Measurements from ENCODE around the gene ELFN1. TPM values are rescaled to one million over a fixed set of nuclear protein-coding genes. Genes with fewer than 3 reads are reported as not detected.

The ELFN1 gene
- total and polyA plus RNA-seq, 2 donors (not counting 3 experiments of a cell fraction or from before 2014, with no cell fraction given): 0.37 to 1.0 TPM

DNA sequence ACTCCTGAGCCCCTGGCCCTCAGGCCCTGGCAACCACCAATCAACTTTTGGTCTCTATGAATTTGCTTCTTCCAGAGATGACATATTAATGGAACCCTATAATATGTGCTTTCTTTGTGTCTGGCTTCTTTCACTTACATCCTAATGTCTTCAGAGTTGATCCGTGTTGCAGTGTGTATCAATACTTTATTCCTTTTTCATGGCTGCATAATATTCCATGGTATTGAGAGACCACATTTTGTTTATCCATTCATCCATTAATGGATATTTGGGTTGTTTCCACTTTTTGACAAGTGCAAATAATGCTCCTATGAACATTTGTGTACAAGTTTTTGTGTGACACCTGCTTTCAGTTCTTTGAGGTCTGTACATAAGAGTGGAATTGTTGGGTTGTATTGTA lies 43.3 kb upstream of the ELFN1 start:
- H3K27me3 ChIP-seq (ENCODE audit: control insufficient read depth in 2 of 2, insufficient read depth in 2 of 2, low read length in 2 of 2): no peaks in the 10 kb centered on the region
- no TSS peak for BruUV-seq (replicated peaks)
- H3K9me1 ChIP-seq (replicated peaks; ENCODE audit: control insufficient read depth, extremely low read depth, insufficient read depth, low read length): no peaks in the 10 kb centered on the region
- H3K9ac ChIP-seq (replicated peaks; ENCODE audit: extremely low read depth, insufficient read depth, low read length): no peak overlapping the region
- H2AFZ ChIP-seq (ENCODE audit: low read depth, low read length): no peak overlapping the region
- no peaks in the 10 kb centered on the region for H3K9me3 ChIP-seq (replicated peaks; ENCODE audit: control insufficient read depth, insufficient read depth, low read length)
- H3K36me3 ChIP-seq (ENCODE audit: control insufficient read depth in 2 of 2, extremely low read depth in 1 of 2, insufficient read depth in 2 of 2, low read length in 2 of 2): no peaks in the 10 kb centered on the region
- no peaks in the 10 kb centered on the region for H4K20me1 ChIP-seq (replicated peaks; ENCODE audit: control insufficient read depth, extremely low read depth, insufficient read depth, low read length)
- H3K79me2 ChIP-seq (ENCODE audit: control insufficient read depth, insufficient read depth, low read length): no peaks in the 10 kb centered on the region
- no peak for DNase-seq (ENCODE audit: low read depth, low spot score)
- no peak for FAIRE-seq
- dilution Hi-C loops (cut with MboI; ENCODE audit: extremely low pct_ligation_motif_present, low sequenced_read_pairs) (no loop called here), intact Hi-C loops (cut with micrococcal nuclease) (no loop called here)
- POLR2A ChIA-PET: no interaction called here
- no peak overlapping the region for H3K27ac ChIP-seq (ENCODE audit: insufficient read depth, low read depth, low read length)
- TF ChIP-seq, protein P1, sequence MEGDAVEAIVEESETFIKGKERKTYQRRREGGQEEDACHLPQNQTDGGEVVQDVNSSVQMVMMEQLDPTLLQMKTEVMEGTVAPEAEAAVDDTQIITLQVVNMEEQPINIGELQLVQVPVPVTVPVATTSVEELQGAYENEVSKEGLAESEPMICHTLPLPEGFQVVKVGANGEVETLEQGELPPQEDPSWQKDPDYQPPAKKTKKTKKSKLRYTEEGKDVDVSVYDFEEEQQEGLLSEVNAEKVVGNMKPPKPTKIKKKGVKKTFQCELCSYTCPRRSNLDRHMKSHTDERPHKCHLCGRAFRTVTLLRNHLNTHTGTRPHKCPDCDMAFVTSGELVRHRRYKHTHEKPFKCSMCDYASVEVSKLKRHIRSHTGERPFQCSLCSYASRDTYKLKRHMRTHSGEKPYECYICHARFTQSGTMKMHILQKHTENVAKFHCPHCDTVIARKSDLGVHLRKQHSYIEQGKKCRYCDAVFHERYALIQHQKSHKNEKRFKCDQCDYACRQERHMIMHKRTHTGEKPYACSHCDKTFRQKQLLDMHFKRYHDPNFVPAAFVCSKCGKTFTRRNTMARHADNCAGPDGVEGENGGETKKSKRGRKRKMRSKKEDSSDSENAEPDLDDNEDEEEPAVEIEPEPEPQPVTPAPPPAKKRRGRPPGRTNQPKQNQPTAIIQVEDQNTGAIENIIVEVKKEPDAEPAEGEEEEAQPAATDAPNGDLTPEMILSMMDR (IDR thresholded peaks at IDR 0.05; ENCODE audit: extremely low read depth in 1 of 2, insufficient read depth in 1 of 2, low read depth in 1 of 2, low read length in 2 of 2): no peak
- TF ChIP-seq JUN (IDR thresholded peaks at IDR 0.05; ENCODE audit: borderline replicate concordance, insufficient read depth, insufficient read length, low read depth): no peak
- no peak for TF ChIP-seq GATA2 (IDR thresholded peaks at IDR 0.05; ENCODE audit: insufficient read depth, insufficient read length, low read depth, low read length)
- TF ChIP-seq POLR2AphosphoS5 (IDR thresholded peaks at IDR 0.05; ENCODE audit: insufficient read depth, low read depth, low read length): no peak
- no peak for TF ChIP-seq FOS (IDR thresholded peaks at IDR 0.05; ENCODE audit: borderline replicate concordance, insufficient read depth, low read length)
- no peak for TF ChIP-seq MYC (IDR thresholded peaks at IDR 0.05; ENCODE audit: low read depth, low read length)
- TF ChIP-seq EZH2 (IDR thresholded peaks at IDR 0.05; ENCODE audit: borderline replicate concordance, low read depth, low read length, severe bottlenecking): no peak
- TF ChIP-seq POLR2A (IDR thresholded peaks at IDR 0.05; ENCODE audit: low read depth, low read length): no peak
- TF ChIP-seq, protein P2, sequence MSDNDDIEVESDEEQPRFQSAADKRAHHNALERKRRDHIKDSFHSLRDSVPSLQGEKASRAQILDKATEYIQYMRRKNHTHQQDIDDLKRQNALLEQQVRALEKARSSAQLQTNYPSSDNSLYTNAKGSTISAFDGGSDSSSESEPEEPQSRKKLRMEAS (IDR thresholded peaks at IDR 0.05; ENCODE audit: insufficient read depth, insufficient read length): no peak
- CTCF ChIA-PET: interaction anchor here (0.9 to 1.0 kb wide), 2 partner anchors 10 to 12 kb away, joined by 3 read pairs; no protein-coding TSS in a partner anchor
- no peak overlapping the region for H3K4me3 ChIP-seq (replicated peaks in 1 of 3; ENCODE audit: insufficient read depth in 1 of 3, low read depth in 1 of 3, low read length in 3 of 3)
- H3K4me2 ChIP-seq (ENCODE audit: insufficient read depth, low read length): no peak overlapping the region
- no peaks in the 10 kb centered on the region for H3K4me1 ChIP-seq (ENCODE audit: control insufficient read depth, extremely low read depth, insufficient read depth, low read length)

Data from endothelial cell of umbilical vein (primary cell).